ENCODE measurements around the gene MYH9. TPM values are rescaled to one million over a fixed set of nuclear protein-coding genes. Genes with fewer than 3 reads are reported as not detected.

MYH9 gene
- total RNA-seq, 4 donors from 2014 or later, result 284 to 323 (median 294) TPM

DNA sequence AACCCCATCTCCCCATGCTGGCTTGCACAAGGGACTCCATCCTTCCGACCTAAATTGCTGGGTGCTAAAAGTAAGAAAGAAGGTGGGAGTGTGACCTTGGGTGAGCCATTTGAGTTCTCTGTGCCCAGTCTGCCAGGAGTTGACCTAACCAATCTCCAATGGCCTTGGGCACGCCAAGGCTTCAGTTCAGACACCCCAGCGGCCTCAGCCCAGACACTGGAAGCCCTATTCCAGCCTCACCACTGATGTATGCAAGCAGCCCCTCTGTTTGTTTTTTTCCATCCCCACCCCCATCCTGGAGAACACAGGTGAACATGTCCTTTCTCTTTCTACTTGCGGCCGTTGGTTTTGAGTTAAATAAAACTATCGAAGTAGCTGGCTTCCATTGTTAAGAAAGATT, 31.9 kb downstream of the MYH9 start:
- no peak for DNase-seq (ENCODE audit: low spot score in 2 of 2)
- Histone ChIP-seq H3K4me1 (peaks cover 95% of the 10 kb centered on the region), H3K27me3 (no peaks in the 10 kb centered on the region), H3K36me3 (no peaks in the 10 kb centered on the region), H3K27ac (peak overlapping the region; percentile 75), H3K9me3 (no peaks in the 10 kb centered on the region), H3K4me3 (no peak overlapping the region)
- TF ChIP-seq POLR2A (IDR thresholded peaks at IDR 0.05) (no peak), EP300 (IDR thresholded peaks at IDR 0.05) (no peak), POLR2AphosphoS5 (IDR thresholded peaks at IDR 0.05) (no peak)
- TF ChIP-seq, protein P1, sequence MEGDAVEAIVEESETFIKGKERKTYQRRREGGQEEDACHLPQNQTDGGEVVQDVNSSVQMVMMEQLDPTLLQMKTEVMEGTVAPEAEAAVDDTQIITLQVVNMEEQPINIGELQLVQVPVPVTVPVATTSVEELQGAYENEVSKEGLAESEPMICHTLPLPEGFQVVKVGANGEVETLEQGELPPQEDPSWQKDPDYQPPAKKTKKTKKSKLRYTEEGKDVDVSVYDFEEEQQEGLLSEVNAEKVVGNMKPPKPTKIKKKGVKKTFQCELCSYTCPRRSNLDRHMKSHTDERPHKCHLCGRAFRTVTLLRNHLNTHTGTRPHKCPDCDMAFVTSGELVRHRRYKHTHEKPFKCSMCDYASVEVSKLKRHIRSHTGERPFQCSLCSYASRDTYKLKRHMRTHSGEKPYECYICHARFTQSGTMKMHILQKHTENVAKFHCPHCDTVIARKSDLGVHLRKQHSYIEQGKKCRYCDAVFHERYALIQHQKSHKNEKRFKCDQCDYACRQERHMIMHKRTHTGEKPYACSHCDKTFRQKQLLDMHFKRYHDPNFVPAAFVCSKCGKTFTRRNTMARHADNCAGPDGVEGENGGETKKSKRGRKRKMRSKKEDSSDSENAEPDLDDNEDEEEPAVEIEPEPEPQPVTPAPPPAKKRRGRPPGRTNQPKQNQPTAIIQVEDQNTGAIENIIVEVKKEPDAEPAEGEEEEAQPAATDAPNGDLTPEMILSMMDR (IDR thresholded peaks at IDR 0.05), result no peak
- 89% methylated on average over 6 of the region's 6 CpGs for WGBS

DNA sequence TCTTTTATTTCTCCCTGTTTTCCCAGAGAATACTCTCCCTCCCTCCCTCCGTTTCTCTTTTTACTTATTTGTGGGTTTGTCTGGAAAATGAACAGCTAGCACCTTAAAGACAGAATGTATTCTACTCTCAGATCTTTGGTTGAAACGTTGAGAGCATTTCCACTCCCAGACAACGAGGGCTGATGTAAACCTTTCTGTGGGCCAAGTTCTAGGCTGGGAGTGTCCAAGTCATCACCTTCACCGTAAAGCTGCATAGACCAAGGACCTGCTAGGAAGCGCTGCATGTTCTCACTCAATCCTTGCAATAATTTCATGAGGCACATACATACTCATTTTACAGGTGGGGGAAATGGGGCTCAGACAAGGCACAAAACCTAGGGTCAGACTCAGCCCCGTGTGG, 32.4 kb downstream of the MYH9 start:
- no peaks in the 10 kb centered on the region for H3K9me3 ChIP-seq
- H3K27ac ChIP-seq, result peak overlapping the region; percentile 75
- no peak overlapping the region for H3K4me3 ChIP-seq
- TF ChIP-seq, protein P1 (IDR thresholded peaks at IDR 0.05), result no peak
- no peak for TF ChIP-seq EP300 (IDR thresholded peaks at IDR 0.05)
- TF ChIP-seq POLR2A (IDR thresholded peaks at IDR 0.05), result no peak
- no peak for TF ChIP-seq POLR2AphosphoS5 (IDR thresholded peaks at IDR 0.05)
- H3K36me3 ChIP-seq, result no peaks in the 10 kb centered on the region
- WGBS, result 23% methylated on average over 6 of the region's 6 CpGs
- H3K27me3 ChIP-seq, result no peaks in the 10 kb centered on the region
- peaks cover 95% of the 10 kb centered on the region for H3K4me1 ChIP-seq
- DNase-seq (ENCODE audit: low spot score in 2 of 2), result no peak

DNA sequence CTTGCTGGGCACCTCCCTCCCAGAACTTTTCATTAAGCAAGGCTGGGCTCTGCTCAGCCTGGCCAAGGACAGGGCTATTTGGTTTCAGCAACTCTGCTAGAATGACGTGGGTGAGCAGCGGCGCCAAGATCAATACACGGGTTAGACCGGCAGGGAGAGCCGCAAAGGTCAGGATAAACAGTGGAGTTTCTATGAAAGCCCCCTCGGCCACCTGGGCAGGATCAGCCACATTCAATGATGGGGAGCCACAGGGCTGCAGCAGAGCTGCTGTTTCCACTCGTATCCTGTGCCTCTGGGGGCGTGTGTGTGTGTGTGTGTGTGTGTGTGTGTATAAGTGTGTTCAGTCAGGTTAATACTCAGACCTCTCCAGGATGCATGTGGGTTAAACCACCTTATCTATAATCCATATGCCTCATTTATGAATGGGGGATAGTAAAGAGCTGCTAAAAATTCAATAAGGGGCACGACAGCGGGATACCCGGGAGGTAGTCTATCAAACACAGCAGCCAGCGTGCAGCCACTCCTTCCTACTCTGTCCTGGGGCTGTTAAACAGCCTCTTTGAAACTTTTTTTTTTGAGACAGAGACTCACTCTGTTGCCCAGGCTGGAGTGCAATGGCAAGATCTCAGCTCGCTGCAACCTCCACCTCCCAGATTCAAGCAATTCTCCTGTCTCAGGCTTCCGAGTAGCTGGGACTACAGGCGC, 34.8 kb downstream of the MYH9 start:
- H3K4me3 ChIP-seq, result no peak overlapping the region
- no peak for DNase-seq (ENCODE audit: low spot score in 2 of 2)
- no peaks in the 10 kb centered on the region for H3K9me3 ChIP-seq
- TF ChIP-seq EP300 (IDR thresholded peaks at IDR 0.05) (no peak), POLR2A (IDR thresholded peaks at IDR 0.05) (no peak), POLR2AphosphoS5 (IDR thresholded peaks at IDR 0.05) (no peak)
- TF ChIP-seq, protein P1 (IDR thresholded peaks at IDR 0.05), result no peak
- peaks cover 85% of the 10 kb centered on the region for H3K4me1 ChIP-seq
- H3K27ac ChIP-seq, result peak overlapping the region; percentile 75
- H3K36me3 ChIP-seq, result no peaks in the 10 kb centered on the region
- 60% methylated on average over 13 of the region's 16 CpGs for WGBS
- no peaks in the 10 kb centered on the region for H3K27me3 ChIP-seq

DNA sequence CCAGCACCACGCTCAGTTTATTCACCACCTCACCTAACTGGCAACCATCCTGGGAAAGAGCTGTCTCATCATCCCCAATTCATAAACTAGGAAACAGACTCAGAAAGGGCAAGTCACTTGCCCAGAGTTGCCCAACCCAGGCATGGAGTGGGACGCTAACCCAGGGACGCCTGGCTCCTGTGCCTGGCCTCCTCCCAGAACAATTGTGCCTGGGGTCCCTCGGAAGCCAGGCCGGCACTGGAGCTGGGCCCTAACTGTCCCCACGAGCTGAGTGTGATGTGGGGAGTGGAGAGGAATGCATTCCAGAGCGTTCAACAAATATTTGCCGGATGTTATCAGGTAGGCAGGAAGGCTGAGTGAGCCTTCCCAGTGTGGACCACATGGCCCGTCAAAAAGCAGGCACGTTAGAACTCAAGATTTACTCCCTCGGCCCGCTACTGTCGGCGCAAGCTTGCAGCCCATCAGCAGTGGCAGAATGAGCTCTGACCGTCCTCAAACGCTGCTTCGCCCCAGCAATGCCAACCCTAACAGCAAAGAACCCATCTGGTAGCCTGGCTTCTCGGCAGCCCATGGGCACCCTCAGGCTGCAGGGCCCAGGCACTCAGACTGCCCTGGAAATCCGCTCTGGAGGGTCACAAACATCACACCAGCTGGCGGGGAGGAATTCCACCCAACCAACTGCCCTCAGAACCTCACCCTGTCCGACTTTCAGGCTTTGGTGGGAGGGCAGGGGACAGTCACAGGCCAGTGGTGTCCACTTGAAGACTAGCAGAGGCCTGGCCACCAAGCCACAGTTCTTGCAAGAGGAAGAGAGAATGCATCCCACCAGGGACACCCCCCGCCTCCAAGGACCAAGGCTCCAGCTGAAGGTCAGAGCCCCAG, 35.6 kb downstream of the MYH9 start:
- WGBS, result 32% methylated on average over 18 of the region's 22 CpGs
- Histone ChIP-seq H3K27me3 (no peaks in the 10 kb centered on the region), H3K9me3 (no peaks in the 10 kb centered on the region), H3K36me3 (peaks cover 4% of the 10 kb centered on the region), H3K27ac (peak overlapping the region; percentile 75), H3K4me3 (no peak overlapping the region), H3K4me1 (peaks cover 80% of the 10 kb centered on the region)
- TF ChIP-seq EP300 (IDR thresholded peaks at IDR 0.05) (no peak), POLR2AphosphoS5 (IDR thresholded peaks at IDR 0.05) (no peak), POLR2A (IDR thresholded peaks at IDR 0.05) (no peak)
- TF ChIP-seq, protein P1 (IDR thresholded peaks at IDR 0.05), result no peak
- DNase-seq (ENCODE audit: low spot score in 2 of 2), result no peak
